GM12875 (cell line): ENCODE data around the gene GLIS1.

Experiments used
- H3K4me3 ChIP-seq: one replicate; pipeline ENCODE4 v1.5.1; 2011; ENCODE audit warnings: low read depth, low read length, control low read depth
- CTCF ChIP-seq: IDR thresholded peaks from 2 replicates; pipeline ENCODE4 v1.5.1; 2011; ENCODE audit warnings: low read depth, mild to moderate bottlenecking, control low read depth, inconsistent platforms, low read length, moderate library complexity, borderline replicate concordance; ENCODE audit not compliant: insufficient read depth

Gene GLIS1

GRCh38 chr1:53625049-53625448 is 113.9 kb downstream of the GLIS1 start:
- TF ChIP-seq CTCF, result no peak
- H3K4me3 ChIP-seq, result no peak overlapping the region

GRCh38 chr1:53622531-53622930 is 116.4 kb downstream of the GLIS1 start:
- no peak for TF ChIP-seq CTCF
- no peak overlapping the region for H3K4me3 ChIP-seq

GRCh38 chr1:53621144-53621543 is 117.8 kb downstream of the GLIS1 start:
- no peak overlapping the region for H3K4me3 ChIP-seq
- no peak for TF ChIP-seq CTCF

GRCh38 chr1:53620061-53620855 is 118.7 kb downstream of the GLIS1 start:
- H3K4me3 ChIP-seq, result no peak overlapping the region
- TF ChIP-seq CTCF, result no peak

GRCh38 chr1:53619367-53620060 is 119.5 kb downstream of the GLIS1 start:
- TF ChIP-seq CTCF, result no peak
- no peak overlapping the region for H3K4me3 ChIP-seq

GRCh38 chr1:53618500-53619366 is 120.2 kb downstream of the GLIS1 start:
- H3K4me3 ChIP-seq, result no peak overlapping the region
- no peak for TF ChIP-seq CTCF
